ENCODE measurements around the gene BACE1. TPM values are rescaled to one million over a fixed set of nuclear protein-coding genes. Genes with fewer than 3 reads are reported as not detected.

BACE1 gene
- total and polyA plus RNA-seq, 2 of the 13 experiments (the other 11 are each of a cell fraction or from before 2014, with no cell fraction given): 7.5 to 17.9 TPM

DNA sequence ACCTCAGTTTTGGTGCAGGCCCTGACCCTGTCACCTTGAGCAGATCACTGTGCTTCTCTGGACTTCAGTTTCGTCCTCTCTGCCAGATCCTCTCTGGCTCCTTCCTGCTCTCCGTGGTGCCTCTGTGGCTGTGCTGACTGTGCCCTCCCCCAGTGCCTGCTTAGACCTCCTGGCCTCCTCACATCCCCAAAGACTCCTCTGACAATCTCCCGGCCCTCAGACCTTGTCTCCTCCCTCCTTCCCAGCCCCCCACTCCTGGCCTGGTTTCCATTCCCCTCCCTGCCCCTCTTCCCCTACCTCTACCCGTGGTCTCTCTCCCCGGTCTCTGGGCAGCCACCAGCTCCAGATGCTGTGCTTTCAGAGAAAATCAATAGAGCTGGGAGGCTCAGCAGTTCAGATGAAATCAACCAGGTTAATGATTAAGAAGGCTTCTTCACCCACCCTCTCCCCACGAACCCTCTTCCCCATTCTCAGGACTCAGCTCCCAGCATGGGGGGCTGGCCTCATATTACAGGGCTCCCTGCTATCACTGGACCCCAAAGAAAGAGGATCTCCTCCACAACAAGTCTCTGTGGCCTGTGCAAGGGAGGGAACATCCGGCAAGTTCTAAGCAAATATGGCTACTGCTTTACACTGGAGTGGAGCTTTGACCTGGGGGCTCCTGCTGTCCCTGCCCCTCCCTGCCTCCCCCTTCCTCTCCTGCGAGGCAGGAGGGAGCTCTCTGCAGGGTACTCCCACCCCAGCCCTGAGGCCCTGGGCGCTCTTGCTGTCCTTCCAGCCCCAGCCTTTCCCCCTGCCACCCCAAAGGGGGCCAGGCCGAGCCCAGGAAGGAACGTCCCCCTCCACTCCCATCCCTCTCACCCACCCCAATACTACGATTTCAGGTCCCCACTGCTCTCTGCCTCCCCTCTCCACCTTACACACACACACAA is 16.4 kb downstream of the BACE1 start (continued):
- TF ChIP-seq FOXP4 (CRISPR knock-in tag; IDR thresholded peaks at IDR 0.05) (peak; percentile 55), FOXJ3 (CRISPR knock-in tag; IDR thresholded peaks at IDR 0.05; ENCODE audit: borderline replicate concordance) (peak; percentile 32; the same call in 1 of the 2 replicates), ZC3H13 (CRISPR knock-in tag; IDR thresholded peaks at IDR 0.05) (no peak), GTF3A (CRISPR knock-in tag; conservative IDR thresholded peaks at IDR 0.05) (no peak), PTBP1 (IDR thresholded peaks at IDR 0.05; ENCODE audit: low read depth, low read length, poor library complexity, severe bottlenecking) (no peak), SCMH1 (CRISPR knock-in tag; IDR thresholded peaks at IDR 0.05; ENCODE audit: borderline replicate concordance) (no peak), STAG1 (CRISPR knock-in tag; IDR thresholded peaks at IDR 0.05) (no peak), ZNF562 (CRISPR knock-in tag; IDR thresholded peaks at IDR 0.05; ENCODE audit: borderline replicate concordance) (no peak), ATRX (CRISPR knock-in tag; IDR thresholded peaks at IDR 0.05; ENCODE audit: borderline replicate concordance) (no peak), ZNF501 (CRISPR knock-in tag; IDR thresholded peaks at IDR 0.05) (peak; percentile 44; the same call in 1 of the 2 replicates), TBX2 (CRISPR knock-in tag; IDR thresholded peaks at IDR 0.05; ENCODE audit: borderline replicate concordance) (0 out of 2 replicates have a peak, but pooled peaks have one; percentile 4), HNF1B (CRISPR knock-in tag; IDR thresholded peaks at IDR 0.05) (peak; percentile 98), HDAC2 (CRISPR knock-in tag; IDR thresholded peaks at IDR 0.05) (no peak; the same call in 1 of the 2 replicates), ZNF768 (CRISPR knock-in tag; IDR thresholded peaks at IDR 0.05) (peak; percentile 37; the same call in 1 of the 2 replicates), ZNF17 (CRISPR knock-in tag; IDR thresholded peaks at IDR 0.05) (no peak), GTF2F1 (IDR thresholded peaks at IDR 0.05; ENCODE audit: low read length) (no peak), MXD1 (CRISPR knock-in tag; IDR thresholded peaks at IDR 0.05) (0 out of 2 replicates have a peak, but pooled peaks have one; percentile 47), MAFF (IDR thresholded peaks at IDR 0.05; ENCODE audit: low read depth, low read length) (no peak), MED13 (CRISPR knock-in tag; IDR thresholded peaks at IDR 0.05) (0 out of 2 replicates have a peak, but pooled peaks have one; percentile 40)
- TF ChIP-seq, protein P1, sequence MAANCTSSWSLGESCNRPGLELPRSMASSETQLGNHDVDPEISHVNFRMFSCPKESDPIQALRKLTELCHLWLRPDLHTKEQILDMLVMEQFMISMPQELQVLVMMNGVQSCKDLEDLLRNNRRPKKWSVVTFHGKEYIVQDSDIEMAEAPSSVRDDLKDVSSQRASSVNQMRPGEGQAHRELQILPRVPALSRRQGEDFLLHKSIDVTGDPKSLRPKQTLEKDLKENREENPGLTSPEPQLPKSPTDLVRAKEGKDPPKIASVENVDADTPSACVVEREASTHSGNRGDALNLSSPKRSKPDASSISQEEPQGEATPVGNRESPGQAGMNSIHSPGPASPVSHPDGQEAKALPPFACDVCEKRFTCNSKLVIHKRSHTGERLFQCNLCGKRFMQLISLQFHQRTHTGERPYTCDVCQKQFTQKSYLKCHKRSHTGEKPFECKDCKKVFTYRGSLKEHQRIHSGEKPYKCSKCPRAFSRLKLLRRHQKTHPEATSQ (CRISPR knock-in tag; IDR thresholded peaks at IDR 0.05; ENCODE audit: borderline replicate concordance): no peak
- TF ChIP-seq, protein P2, sequence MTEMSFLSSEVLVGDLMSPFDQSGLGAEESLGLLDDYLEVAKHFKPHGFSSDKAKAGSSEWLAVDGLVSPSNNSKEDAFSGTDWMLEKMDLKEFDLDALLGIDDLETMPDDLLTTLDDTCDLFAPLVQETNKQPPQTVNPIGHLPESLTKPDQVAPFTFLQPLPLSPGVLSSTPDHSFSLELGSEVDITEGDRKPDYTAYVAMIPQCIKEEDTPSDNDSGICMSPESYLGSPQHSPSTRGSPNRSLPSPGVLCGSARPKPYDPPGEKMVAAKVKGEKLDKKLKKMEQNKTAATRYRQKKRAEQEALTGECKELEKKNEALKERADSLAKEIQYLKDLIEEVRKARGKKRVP (CRISPR knock-in tag; IDR thresholded peaks at IDR 0.05): no peak
